Kidney capillary endothelial cell (primary cell): Measurements from ENCODE around the gene DGCR8.

Experiments used
- DNase-seq: peaks from one replicate; pipeline ENCODE4 v3.0.0-alpha.2; 2018; ENCODE audit warnings: low spot score

DGCR8 gene

GRCh38 chr22:20079745-20080444, at the start of gene DGCR8:
Gene DGCR8 (plus strand): TSS chr22:20080241. CDS start chr22:20085964, 5,723 bp downstream.
- DNase-seq = peak; percentile 81

DNA sequence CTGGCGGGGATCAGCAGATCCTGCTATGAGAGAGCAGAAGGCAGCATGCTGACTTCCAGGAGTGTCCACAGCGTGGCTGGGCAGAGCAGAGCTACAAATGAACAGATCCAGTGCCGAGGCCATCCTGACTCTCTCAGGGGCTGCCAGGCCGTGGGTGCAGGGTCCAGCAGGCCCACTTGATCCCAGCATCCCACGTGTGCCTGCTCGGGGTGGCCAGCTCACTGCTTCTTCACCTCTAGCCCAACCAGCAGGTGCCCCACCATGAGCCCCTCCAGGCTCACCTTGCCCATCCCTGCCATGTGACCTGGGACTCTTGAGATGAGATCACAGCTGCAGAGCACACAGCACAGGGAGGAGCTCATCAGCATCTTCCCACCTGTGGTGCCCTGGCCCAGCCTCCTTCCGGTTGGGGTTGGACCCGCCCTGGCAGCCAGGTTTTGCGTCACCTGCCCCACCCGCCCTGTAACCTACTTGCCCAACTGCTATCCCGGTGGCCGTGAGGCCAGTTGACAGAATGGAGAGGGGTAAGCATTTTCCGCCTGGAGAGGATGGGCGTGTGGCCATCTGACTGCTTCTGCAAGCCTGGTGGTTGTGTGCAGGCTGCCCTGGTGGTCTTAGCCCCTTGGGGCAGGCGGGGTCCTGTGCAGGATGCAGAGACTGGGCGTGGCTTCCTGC, 48.2 kb upstream of the DGCR8 start:
- DNase-seq = no peak

GRCh38 chr22:20032407-20032991, 47.5 kb upstream of the DGCR8 start:
- no peak for DNase-seq

- DNase-seq = no peak
Measured at GRCh38 chr22:20033045-20033706, 46.9 kb upstream of the DGCR8 start.

GRCh38 chr22:20034143-20034542, 45.9 kb upstream of the DGCR8 start:
- no peak for DNase-seq

DNA sequence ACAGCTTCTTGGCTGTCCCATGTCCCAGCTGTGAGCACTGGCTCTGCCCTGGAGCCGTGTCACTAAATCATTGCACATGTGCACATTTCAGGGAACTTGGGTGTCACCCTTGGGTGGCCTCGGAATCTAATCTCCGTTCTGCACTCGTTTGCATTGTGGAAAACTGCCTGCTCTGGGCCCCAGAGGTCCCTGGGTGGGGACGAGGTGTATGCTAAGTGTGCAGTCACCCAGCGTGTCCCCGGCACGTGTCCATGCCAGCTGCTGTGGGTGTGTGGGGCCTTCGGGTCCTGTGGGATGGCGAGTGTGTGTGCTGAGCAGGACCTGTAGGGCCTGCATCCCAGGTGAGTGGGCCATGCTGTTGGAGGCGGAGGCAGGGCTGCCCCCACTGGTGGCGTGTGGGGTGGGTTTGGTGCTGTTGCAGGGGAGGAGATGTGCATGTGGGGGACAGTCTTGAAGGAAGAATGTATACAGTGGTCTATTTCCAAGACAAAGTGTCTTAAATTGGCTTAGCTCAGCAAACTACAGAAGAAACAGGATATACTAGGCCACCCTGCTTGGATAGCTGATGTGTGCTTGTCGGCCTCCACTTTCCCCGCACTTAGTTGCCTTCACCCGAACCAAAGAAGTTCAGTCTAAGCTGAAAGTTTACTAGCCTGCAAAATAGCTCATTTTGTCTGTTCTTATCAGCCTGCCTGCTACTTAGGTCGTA, 44.5 kb upstream of the DGCR8 start:
- no peak for DNase-seq

DNA sequence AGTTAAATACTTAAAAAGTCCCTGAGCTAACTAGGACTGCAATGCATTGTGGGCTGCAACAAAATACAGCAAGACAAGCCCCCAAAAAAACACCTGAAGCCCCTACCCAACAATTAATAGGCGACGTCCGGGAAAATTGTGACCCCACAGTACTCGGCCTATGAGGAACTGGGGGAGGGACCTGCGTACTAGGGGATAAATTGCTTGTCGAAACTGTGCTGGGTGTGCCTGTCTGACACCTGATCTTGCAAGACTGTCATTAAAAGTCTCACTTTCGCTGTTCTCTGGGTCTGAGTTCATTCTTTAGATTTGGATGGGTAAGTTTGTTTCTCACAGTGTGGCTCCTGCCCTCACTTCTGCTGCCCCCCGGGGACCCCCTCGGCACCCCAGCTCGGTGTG, 44.0 kb upstream of the DGCR8 start:
- DNase-seq = no peak

DNA sequence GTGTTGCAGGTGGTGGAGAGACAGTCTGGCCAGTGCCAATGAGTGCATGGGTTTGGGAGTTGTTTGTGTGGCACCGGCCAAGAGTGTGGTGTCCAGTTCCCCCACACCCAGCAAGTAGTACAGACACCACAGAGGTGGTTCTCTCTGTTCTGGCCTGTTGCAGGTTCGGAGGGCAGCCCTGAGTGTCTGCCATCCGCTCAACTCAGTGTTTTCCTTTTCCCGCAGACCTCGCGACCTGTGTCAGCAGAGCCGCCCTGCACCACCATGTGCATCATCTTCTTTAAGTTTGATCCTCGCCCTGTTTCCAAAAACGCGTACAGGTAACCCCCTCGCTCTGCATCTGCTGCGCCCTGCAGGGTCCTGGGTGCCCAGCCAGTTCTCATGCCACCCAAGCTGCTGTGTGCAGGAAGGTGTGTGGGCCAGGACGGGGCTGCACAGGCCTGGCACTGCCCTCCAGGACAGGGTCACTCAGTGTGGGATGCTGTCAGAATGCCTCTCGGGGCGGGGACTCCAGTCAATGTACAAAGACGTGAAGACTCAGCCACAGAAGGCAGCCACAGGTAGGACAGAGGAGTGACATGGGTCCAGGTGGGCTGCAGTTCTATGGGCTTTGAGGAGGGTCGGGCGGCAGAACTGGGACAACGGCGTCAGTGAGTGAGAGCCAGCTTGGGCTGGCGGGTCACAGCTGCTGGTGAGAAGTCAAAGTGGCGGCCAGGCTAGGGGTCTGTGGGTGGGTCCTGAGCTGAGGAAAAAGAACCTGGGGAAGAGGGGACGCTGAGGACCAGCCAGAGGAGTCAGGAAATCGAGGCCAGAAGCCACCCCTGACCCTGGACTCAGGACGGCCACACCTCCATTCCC, 43.3 kb upstream of the DGCR8 start:
- DNase-seq = no peak

DNA sequence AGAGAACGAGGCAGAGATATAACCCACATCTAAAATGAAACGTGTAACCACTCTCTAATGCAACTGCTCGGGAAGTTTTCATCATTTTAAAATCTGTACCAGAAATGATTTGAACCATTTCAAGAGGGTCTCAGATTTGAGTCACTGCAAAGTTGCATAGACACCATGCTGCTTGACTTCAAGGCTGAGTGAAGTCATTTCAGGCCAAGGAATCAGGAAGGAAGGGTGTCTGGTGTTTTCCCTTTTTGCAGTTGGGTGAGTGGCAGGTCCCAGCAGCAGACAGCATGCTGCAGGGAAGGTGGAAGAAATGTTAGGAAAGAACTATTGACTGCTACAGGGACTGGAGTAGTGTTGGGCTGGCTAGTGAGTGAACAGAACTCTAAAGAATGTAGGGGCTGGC, 42.6 kb upstream of the DGCR8 start:
- no peak for DNase-seq

GRCh38 chr22:20038574-20038973, 41.5 kb upstream of the DGCR8 start:
- no peak for DNase-seq

- DNase-seq = no peak
Measured at GRCh38 chr22:20039683-20040325, 40.2 kb upstream of the DGCR8 start.

DNA sequence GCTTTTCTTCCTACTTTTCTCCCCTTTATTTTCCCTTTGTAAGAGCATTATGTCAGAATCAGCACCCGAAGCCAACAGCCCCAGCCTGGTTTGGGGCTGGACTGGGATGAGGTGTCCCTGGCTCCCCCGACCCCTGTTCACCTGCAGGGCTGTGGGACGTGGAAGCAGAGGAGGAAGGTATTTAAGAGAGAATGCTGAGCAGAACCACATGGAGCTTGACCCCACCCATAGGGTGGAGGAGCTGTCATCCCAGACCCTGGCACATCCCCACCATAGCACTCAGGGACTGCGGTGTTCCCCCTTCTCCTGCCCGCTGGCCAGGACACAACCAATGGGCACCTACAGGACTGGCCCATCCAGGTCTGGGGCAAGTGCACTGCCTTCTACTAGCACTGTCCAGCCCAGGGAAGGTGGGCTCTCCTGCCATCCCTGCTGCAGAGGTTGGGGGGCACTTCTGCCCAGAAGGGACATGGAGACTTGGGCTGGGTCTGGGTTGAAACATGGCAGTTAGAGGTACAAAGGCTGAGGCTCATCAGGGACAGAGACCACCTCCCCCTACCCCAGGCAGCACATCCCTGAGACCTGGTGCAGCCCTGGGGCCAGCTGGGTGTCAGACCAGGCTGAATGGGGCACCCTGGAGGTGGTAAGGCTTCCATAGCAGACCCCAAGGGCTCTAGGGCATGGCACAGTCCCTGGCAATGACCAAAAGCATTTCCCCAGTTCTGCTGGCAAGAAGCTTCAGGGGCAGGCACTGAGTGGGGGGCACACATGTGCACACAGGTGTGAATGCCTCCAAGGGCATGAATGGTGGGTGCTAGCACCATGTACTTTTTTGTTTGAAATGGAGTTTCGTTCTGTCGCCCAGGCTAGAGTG, 39.5 kb upstream of the DGCR8 start:
- DNase-seq = no peak

GRCh38 chr22:20043057-20043996, 36.7 kb upstream of the DGCR8 start:
- DNase-seq = no peak

DNA sequence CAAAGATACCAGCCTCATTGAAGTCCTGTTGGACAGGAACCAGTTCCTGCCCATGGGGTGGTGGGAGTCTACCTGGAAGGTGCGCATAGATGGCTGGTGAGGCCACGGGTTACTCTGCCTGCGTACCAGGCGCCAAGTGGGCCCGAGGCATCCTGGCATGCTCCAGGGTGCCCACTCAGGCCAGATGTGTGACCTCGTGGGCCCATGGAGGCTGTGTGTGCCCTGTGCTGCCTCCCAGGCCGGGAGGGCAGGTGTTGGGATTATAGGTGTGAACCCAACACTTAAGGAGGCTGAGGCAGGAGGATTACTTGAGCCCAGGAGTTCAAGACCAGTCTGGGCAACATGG, 36.1 kb upstream of the DGCR8 start:
- DNase-seq = no peak

- DNase-seq = no peak
Measured at GRCh38 chr22:20044495-20045151, 35.4 kb upstream of the DGCR8 start.

- DNase-seq = no peak
Measured at GRCh38 chr22:20046730-20047129, 33.3 kb upstream of the DGCR8 start.

GRCh38 chr22:20051927-20052308, 28.1 kb upstream of the DGCR8 start:
- no peak for DNase-seq
